Tibial artery (tissue), 4 donors: Measurements from ENCODE around the gene SCG3.

ENCODE experiments used
- DNase-seq, 2 donors: peaks; one replicate each; pipeline ENCODE4 v3.0.0-alpha.2; 2019
- H3K27ac ChIP-seq, 2 donors: fragments of 200-600 bp; sonication (generic) in 1 of 2; 1 replicate in 1 of 2; 2 replicates in 1 of 2; pipeline ENCODE4 v1.5.1; 2018 to 2019; ENCODE audit warnings: mild to moderate bottlenecking in 1 of 2
- H3K27me3 ChIP-seq, 2 donors: fragments of 200-600 bp; sonication (generic) in 1 of 2; one replicate each; pipeline versions ENCODE4 v1.5.1 to v1.6.0; 2016 to 2019
- H3K36me3 ChIP-seq, 3 donors: fragments of 200-600 bp; sonication (generic) in 2 of 3; one replicate each; pipeline ENCODE4 v1.5.1; 2016 to 2019; ENCODE audit warnings: mild to moderate bottlenecking in 2 of 3
- H3K4me1 ChIP-seq, 4 donors: fragments of 200-600 bp; sonication (generic) in 2 of 4; 1 replicate in 3 of 4; 2 replicates in 1 of 4; pipeline ENCODE4 v1.5.1; 2016 to 2019
- H3K4me3 ChIP-seq, 2 donors: fragments of 200-600 bp; sonication (generic) in 1 of 2; 1 replicate in 1 of 2; 2 replicates in 1 of 2; pipeline ENCODE4 v1.5.1; 2018 to 2019; ENCODE audit warnings: mild to moderate bottlenecking in 2 of 2
- H3K9me3 ChIP-seq, 3 donors: fragments of 200-600 bp; sonication (generic) in 1 of 3; one replicate each; pipeline ENCODE4 v1.5.1; 2016 to 2019
- CTCF ChIP-seq, 2 experiments: fragments of 200-600 bp in 1 of 2; fragments of 450-650 bp in 1 of 2; IDR thresholded peaks; one replicate each; pipeline ENCODE4 v1.5.1; 2017 to 2019; ENCODE audit warnings: antibody characterized with exemption in 2 of 2, mild to moderate bottlenecking in 1 of 2, moderate library complexity in 1 of 2
- intact Hi-C: fragments of 100-400 bp; cut with DNase I; formaldehyde crosslinking; loops from one replicate; pipeline ENCODE4 v1.15.0; 2023; ENCODE audit warnings: low total_unique reads

Gene SCG3

GRCh38 chr15:51668446-51668845 lies 12.9 kb upstream of the SCG3 start:
- Histone ChIP-seq H3K27me3 (peaks cover 0 to 7% of the 10 kb centered on the region in 2 donors), H3K4me1 (no peaks in the 10 kb centered on the region), H3K27ac (no peak overlapping the region), H3K4me3 (no peak overlapping the region), H3K36me3 (no peaks in the 10 kb centered on the region), H3K9me3 (no peaks in the 10 kb centered on the region)
- DNase-seq, result no peak
- intact Hi-C loops, result no loop called here
- no peak for TF ChIP-seq CTCF (IDR thresholded peaks at IDR 0.05)

- H3K9me3 ChIP-seq, result no peaks in the 10 kb centered on the region
- no peak for DNase-seq
- no peaks in the 10 kb centered on the region for H3K4me1 ChIP-seq
- peaks cover 0 to 7% of the 10 kb centered on the region in 2 donors for H3K27me3 ChIP-seq
- intact Hi-C loops, result no loop called here
- no peak for TF ChIP-seq CTCF (IDR thresholded peaks at IDR 0.05)
- no peaks in the 10 kb centered on the region for H3K36me3 ChIP-seq
- H3K4me3 ChIP-seq, result no peak overlapping the region
- H3K27ac ChIP-seq, result no peak overlapping the region
These were observed 11.9 kb upstream of the SCG3 start for GRCh38 chr15:51669381-51669780.

GRCh38 chr15:51672155-51672687 lies 9.1 kb upstream of the SCG3 start:
- H3K9me3 ChIP-seq, result no peaks in the 10 kb centered on the region

GRCh38 chr15:51672913-51673857 lies 8.1 kb upstream of the SCG3 start:
- no peak for DNase-seq
- intact Hi-C loops, result no loop called here
- no peak for TF ChIP-seq CTCF (IDR thresholded peaks at IDR 0.05)

More at GRCh38 chr15:51672155-51672687, 9.1 kb upstream of the SCG3 start:
- no peak overlapping the region for H3K27ac ChIP-seq
- no peak for TF ChIP-seq CTCF (IDR thresholded peaks at IDR 0.05)
- H3K36me3 ChIP-seq, result no peaks in the 10 kb centered on the region
- no peak overlapping the region for H3K4me3 ChIP-seq
- H3K4me1 ChIP-seq, result no peaks in the 10 kb centered on the region
- intact Hi-C loops, result no loop called here
- DNase-seq, result peak in 1 of 2 donors; percentile 68
- peaks cover 0 to 7% of the 10 kb centered on the region in 2 donors for H3K27me3 ChIP-seq

GRCh38 chr15:51675234-51675633 lies 6.1 kb upstream of the SCG3 start:
- Histone ChIP-seq H3K27ac (no peak overlapping the region), H3K9me3 (no peaks in the 10 kb centered on the region), H3K4me1 (no peaks in the 10 kb centered on the region), H3K27me3 (no peaks in the 10 kb centered on the region), H3K4me3 (no peak overlapping the region), H3K36me3 (no peaks in the 10 kb centered on the region)
- intact Hi-C loops, result no loop called here
- no peak for TF ChIP-seq CTCF (IDR thresholded peaks at IDR 0.05)
- DNase-seq, result no peak

More at GRCh38 chr15:51672913-51673857, 8.1 kb upstream of the SCG3 start:
- Histone ChIP-seq H3K27ac (no peak overlapping the region), H3K27me3 (peaks cover 0 to 7% of the 10 kb centered on the region in 2 donors), H3K4me1 (no peaks in the 10 kb centered on the region), H3K36me3 (no peaks in the 10 kb centered on the region), H3K4me3 (no peak overlapping the region), H3K9me3 (no peaks in the 10 kb centered on the region)
